Measurements from ENCODE around the gene PLXND1. TPM values are rescaled to one million over a fixed set of nuclear protein-coding genes. Genes with fewer than 3 reads are reported as not detected.

Gene PLXND1
- polyA plus RNA-seq, 3 donors: 124 to 153 (median 144) TPM

DNA sequence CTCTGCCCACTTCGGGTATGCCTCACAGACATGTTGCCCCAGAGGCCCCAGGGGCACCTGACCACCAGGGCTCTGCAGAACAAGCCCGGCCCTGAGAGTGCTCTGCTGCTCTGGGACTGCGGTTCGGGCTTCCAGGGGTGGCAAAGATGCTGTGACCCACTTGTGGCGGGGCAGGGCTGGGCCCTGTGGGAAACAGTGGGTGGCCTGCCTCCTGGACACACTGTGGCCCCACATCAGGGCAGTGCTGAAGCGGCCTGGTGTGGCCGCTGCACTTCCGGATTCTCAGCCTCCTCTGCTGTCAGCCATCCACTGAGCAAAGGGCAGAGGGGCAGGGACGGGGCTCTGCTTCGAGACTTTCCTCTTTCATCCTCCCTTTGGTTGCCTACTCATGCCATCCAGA is 26.5 kb upstream of the PLXND1 start:
- no peak for DNase-seq (ENCODE audit: extremely low read depth in 1 of 11, low read depth in 9 of 11, low spot score in 4 of 11)

DNA sequence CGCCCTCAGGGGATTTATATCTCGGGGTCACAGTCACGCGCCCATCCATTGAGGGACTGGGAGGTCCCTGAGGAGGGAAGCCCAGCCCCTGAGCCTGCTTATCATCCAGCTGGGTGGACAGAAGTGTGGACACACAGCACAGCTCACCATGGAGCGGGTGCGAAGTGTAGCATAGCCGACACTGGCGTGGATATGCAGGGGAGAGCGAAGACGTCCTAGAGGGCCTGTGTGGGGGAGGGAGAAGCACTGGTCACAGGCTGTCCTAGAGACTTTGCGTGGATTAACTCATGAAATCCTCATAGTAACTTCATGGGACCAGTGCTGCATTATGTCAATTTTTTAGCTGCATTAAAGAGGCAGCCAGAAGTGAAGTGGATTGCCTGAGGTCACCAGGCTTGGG is 26.1 kb upstream of the PLXND1 start:
- DNase-seq (ENCODE audit: extremely low read depth in 1 of 11, low read depth in 9 of 11, low spot score in 4 of 11): no peak

DNA sequence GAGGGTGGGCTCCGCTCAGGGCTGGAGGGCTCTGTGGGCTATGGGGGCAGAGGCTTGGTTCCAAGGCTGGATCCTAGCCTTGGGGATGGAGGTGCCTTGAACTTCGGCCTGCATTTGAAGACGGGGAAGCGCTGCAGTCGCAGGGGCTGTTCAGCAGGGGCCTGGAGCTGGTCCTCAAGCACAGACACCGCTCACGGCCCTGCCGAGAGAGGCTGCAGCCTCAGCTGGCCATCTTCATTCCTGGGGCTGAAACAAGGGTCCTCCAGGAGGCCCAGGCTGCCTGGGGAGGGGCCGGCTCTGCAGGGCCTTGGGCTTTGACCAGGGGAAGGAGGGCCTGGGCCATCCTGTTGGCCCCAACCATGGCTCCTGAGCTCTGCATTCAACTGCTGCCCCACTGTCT is 25.6 kb upstream of the PLXND1 start:
- DNase-seq (ENCODE audit: extremely low read depth in 1 of 11, low read depth in 9 of 11, low spot score in 4 of 11): no peak

DNA sequence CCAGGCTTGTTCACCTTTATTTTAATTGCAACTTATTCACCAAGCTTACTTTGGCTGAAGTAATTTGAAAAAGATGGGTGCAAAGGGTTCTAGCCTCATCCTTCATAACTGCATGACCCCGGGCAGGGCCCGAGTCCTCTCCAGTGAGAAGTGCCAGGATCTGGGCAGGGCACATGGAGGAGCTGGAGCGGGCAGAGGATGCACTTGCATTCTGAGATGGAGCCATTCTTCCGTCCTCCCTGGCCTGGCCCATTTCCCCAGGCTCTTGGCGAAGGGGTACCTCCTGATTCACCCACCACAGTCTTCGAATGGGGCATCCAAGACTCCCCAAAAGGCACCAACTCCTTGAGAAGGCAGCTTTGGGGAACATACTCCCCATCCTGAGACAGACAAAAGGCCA is 22.5 kb upstream of the PLXND1 start:
- DNase-seq (ENCODE audit: extremely low read depth in 1 of 11, low read depth in 9 of 11, low spot score in 4 of 11): no peak

DNA sequence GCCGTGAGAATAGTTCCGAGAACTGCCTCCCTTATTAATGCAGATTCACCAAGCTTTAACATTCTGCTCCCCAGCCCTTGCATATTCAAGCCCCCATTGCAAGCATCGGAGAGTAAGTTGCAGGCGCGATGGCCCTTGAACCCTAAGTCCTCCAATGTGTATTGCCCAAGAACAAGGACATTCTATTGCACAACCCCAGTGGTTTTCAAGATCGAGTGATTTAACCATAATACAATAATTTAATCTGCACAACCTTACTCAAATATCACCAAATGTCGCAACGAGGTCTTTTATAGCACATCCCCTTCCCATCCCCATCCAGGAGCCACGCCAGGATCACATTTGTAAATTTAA is 21.7 kb upstream of the PLXND1 start:
- no peak for DNase-seq (ENCODE audit: extremely low read depth in 1 of 11, low read depth in 9 of 11, low spot score in 4 of 11)

DNA sequence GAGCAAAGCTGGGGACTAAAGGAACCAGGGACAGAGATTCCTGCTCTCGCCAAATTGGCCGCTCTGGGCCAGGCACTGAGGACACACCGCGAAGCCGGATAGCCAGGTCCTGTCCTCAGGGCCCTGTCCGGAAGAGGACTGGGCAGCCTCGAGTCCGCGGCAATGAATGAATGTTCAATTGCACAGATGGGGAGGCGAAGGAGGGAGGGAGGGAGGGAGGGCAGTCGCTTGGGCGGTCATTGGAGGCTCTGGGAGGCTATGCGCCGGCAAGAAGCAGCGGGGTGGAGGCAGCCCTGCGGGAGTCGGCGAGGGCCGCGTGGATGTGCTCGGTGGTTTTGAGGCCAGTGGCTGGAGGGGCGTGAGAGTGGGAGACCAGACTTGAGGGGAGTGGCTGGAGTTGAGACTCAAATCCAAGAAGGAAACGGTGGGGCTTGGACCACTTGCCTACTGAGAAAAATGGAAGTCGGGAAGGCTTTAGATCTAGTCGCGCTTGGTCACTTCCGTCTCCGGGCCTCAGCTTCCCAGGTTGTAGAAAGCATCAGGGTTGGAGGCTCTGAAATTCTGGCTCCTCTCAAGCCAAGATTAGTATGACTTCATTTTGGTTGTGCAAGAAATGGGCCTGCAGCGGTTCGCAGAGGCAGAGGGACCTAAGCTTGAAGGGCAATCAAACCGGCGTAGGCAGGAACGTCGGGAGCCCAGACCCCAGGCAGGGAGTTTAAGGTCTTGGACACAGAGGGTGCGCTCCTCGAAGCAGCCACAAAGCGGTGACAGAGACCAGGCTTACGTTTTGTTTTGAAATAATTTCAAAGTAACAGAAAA is 21.1 kb upstream of the PLXND1 start:
- DNase-seq (ENCODE audit: extremely low read depth in 1 of 11, low read depth in 9 of 11, low spot score in 4 of 11): peak in 4 of 11 donors; percentile 75 to 85 (median 80)

DNA sequence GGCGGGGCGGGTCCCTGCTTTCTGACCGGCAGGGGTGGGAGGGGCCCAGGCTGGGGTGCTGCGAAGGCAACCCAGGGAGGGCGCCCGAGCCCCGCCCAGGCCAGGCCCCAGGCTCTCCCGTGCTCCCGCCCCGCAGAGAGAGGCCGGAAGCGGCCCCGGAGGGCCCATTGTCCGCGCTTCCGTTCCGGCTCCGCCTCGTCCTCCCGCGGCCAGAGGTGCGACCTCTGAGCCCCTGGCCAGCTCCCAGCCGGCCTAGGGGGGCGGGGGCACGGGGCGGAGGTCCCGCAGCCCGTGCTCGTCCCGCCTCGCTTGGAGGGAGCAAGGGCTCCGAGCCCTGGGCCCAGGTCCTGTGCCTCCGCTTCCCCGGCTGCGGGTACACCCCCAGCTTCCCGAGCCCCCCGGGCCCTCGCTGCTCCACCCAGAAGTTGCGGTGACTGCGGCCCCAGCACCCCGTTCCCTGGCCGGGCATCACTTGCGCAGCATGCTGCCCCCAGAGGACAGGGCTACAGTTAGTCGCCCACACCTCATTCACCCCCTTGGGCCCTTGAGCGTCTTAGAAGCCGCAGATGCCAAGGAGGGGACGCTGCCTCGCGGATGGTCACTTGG is 20.4 kb upstream of the PLXND1 start:
- DNase-seq (ENCODE audit: extremely low read depth in 1 of 11, low read depth in 9 of 11, low spot score in 4 of 11): no peak

DNA sequence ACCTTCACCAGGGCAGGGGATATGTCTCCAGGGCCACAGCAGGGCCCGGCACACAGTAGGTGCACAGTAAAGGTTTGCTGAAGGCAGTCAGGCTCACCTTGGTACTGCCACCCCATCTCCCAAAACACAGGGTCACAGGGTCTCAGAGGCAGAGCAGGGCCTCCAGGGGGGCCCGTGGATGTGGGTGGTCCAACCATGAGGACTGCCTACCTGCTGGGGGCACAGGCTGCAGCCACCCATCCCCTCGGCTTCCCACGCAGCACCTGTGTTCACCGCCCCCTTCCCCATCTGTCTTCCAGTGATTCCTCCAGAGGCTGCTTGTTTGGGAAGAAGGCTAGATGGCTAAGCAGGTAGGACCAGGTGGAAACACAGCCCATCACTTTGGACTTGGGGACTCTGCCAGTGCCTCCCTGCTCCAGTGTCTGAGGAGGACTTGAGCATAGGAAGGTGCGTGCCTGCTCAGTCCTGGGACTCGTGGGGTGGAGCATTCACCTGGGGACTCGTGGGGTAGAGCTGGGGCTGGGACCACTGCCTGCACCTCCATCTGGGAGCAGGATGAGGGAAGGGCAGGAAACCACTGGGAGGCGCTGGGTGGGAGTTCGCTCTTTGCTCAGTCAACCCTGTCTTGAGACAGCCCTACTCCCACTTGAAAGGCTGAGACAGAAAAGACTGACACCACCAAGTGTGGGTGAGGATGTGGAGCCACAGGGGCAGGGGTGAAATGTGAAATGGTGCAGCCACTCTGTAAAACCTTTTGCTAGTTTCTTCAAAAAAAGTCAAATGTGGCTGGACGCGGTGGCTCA is 18.8 kb upstream of the PLXND1 start:
- no peak for DNase-seq (ENCODE audit: extremely low read depth in 1 of 11, low read depth in 9 of 11, low spot score in 4 of 11)

DNA sequence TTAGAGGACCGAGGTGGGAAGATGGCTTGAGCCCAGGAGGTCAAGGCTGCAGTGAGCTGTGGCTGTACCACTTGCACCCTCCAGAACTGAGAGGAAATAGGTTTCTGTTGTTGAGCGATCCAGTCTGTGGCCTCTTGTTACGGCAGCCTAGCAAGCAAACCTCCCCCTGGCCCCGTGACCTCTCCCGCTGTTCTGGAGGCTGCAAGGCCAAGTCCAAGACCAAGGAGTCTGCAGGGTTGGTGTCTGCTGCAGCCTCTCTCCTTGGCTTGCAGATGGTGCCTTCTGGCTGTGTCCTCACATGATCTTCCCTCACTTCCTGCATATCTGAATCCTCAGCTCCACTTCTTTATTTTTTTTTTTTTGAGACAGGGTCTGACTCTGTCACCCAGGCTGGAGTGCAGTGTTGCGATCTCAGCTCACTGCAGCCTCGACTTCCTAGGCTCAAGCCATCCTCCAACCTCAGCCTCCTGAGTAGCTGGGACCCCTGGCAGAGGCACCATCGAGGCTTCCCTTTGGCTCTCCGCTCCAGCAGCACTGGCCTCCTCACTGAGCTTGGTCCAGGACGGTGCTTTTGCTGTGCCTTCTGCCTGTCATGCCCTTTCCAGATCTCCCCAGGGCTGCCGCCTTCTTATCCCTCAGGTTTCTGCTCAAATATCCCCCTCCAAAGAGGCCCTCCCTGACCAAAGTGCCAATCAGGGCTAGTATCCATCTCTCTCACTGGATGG is 18.0 kb upstream of the PLXND1 start:
- no peak for DNase-seq (ENCODE audit: extremely low read depth in 1 of 11, low read depth in 9 of 11, low spot score in 4 of 11)

DNA sequence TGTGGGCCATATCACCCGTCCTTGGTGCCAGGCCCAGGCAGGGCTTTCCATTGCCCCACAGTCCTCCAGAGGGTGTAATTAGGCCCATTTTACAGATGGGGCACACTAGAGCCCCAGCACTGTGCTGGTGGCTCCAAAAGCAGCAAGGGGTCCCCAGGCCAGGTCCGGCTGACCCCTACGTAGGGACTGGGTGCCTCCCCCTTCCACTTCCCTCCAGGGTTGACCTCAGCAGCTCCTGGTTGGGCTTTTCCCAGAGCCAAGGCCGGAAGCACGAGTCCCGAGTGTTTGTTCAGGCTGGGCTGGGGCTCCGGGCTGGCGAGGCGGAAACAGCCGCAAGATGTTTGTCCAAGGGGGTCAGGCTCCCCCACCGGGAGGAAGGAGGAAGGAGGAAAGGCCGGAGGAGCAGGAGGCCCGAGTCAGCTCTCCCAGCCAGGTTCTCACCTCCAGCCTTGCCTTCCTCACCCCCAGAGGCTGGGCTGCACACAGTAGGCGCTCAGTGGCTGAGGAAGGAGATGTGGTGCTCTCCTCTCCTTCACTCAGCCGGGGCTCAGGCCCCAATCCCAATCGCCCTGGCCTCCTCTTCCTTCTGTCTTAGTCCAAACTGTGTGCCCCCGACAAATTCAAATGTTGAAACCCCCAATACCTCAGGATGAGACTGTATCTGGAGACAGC is 17.1 kb upstream of the PLXND1 start:
- peak in 1 of 11 donors; percentile 66 for DNase-seq (ENCODE audit: extremely low read depth in 1 of 11, low read depth in 9 of 11, low spot score in 4 of 11)

DNA sequence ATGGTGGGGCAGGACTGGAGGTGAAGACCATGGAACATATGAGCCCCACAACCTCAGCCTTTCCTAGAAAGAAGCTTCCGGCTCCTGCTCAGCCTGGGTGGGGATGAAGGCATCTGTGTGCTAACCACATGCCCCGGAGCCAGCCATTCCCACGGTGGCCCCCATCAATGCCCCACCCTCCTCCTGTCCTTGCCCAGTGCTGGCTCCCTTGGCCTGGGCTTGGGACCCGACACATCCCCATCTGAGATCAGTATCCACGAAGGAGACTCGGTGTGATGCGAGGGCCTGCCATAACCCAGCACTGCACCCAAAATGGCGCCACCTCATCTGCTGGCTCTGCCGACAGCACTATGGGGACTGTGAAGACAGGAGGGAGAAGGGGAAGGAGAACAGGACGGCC is 16.5 kb upstream of the PLXND1 start:
- DNase-seq (ENCODE audit: extremely low read depth in 1 of 11, low read depth in 9 of 11, low spot score in 4 of 11): no peak

DNA sequence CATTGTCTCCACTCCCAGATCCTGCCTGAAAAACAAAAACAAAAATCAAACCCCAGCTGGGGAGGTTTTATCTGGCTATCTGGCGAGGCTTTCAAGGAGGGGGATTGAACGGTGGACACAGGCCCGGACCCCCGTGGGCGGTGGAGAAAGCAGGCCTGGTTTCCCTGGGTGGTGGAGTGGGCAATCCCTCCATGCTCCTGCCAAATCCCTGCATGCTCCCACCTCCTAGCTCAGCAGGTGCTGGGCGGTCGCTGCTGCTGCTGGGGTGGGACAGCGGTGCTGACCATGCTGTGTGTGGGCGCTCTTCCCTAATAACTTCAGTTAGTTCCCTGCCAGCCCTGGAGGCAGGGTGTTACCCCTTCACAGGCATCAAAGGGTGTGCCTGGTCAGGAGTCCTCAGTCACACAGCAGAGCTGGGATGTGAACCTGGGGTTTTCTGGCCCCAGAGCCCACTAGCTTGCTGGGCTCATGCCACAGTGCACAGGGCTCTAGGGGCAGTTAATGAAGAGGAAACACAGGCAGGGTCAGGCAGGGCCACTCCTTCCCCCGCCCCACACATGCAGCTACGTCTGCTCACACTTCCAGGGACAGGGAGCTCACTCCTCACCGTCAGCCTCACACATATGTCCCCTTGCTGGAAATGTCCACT is 15.9 kb upstream of the PLXND1 start:
- DNase-seq (ENCODE audit: extremely low read depth in 1 of 11, low read depth in 9 of 11, low spot score in 4 of 11): no peak

DNA sequence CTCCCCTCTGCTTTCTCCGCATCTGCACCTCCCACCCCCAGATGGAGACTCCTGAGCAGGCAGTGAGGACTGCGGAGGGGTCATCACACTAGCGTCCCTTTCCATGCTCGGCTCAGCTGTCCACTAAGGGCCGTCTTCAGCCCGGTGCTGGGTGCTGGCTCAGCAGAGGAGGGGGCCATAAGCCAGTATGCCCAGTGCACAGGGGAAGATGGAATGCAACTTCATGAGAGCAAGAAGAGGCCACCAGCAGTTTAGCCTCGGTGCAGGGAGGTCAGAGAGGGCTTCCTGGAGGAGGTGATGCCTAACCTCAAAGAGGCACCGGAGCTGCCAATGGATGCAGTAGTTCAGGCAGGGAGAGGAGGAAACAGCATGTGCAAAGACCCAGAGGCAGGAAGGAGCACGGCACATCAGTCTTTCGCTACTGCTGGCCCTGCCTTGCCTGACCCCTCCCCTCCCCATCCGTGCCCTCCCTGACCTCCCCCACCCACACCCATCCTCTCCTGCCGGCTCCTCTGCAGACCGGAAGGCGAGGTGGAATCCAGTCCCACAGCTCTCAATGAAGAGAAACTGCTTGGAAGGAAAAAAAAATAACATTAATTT is 15.2 kb upstream of the PLXND1 start:
- no peak for DNase-seq (ENCODE audit: extremely low read depth in 1 of 11, low read depth in 9 of 11, low spot score in 4 of 11)

DNA sequence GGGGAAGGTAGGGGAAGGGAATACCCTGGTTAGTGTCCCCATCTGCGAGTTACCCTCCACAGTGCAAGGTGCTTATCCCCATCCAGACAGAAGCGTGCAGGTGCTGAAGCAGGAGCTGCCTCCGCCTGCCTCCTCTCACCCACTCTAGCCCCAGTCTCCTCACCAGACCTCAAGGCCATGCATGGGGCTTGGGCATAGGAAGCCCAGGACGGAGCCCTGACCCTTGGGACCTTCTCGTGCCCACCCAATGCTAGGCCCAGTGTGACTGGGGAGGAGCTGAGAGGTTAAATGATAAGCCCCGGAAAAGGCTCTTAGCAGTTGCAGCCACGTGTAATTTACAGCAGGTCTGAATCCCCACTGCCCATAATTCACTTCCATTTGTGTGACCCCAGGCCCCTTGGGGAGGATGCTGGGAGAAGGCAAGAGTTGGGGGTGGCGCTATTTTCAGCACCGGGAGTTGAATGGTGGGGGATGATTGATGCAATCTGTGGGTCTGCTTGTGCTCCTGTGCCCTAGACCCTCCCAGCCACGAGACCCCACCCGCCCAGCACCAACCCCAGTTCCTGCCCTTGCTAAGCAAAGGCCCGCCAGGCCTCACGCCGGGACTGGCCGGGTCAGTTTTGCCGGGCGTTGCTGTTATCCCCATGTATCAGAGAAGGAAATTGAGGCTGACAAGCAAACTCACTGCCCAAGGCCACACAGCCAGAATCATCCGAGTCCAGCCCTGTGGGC is 14.5 kb upstream of the PLXND1 start:
- DNase-seq (ENCODE audit: extremely low read depth in 1 of 11, low read depth in 9 of 11, low spot score in 4 of 11): no peak

DNA sequence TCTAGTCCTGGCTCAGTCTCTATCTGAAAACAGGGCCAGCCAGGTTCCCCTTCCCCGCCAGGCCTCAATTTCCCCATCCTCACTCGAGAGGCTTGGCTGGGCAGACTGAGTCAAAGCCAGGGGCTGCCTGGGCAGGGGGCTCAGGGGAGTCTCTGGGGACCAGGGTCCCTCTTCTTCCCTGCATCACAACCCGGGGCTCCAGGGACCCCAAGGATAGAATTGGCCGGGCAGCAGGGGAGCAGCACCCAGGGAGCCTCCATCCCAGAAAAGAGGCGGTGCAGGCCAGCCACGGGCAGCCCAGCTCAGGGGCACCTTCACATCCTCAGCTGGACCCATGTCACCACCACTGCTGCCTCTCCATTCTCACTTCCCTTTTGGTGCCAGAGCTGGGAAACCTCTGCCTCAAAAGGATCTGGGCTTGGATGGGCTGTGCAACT is 13.3 kb upstream of the PLXND1 start:
- no peak for DNase-seq (ENCODE audit: extremely low read depth in 1 of 11, low read depth in 9 of 11, low spot score in 4 of 11)

DNA sequence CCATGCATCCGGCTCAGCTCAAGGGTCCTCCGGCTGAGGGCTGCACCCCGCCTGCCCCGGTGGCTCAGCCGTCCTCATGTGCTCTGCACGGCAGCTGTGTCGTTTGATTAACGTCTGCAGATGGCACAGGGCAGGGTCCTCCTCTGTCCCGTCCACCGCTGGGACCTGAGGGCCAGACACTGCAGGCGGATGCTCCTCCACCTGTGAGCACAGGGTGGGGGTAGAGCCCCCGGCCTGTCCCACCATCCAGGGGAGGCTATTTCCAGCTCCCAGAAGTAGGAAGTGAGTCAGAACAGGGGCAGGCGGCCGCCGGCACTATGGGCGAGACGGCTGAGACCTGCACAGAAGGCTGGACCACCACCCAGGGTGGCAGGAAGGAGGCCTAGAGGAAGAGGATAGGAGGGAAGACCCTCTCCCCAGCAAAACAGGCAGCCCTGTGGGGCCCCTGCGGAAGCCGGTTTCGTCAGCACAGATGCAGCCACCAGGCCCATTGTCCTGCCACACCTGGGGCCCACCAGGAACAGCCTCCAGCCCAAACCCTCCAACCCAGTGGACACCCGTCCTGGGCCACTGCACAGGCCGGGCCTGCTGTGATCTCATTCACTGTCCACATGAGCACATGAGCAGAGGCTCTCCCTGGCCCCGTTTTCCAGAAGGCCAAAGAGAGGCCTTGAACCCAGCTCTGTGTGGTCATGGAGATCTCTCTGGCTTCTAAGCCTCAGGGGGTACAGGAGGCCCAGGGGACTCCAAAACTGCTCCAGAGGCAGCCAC is 12.6 kb upstream of the PLXND1 start:
- no peak for DNase-seq (ENCODE audit: extremely low read depth in 1 of 11, low read depth in 9 of 11, low spot score in 4 of 11)
